DMS153 treated with DMSO at 0.1 percent for 48 hours (cell line): Measurements from ENCODE around the gene PAQR3.

Source experiments
- DNase-seq: peaks from one replicate; lab custom pipeline; 2025; ENCODE audit not compliant: unreplicated experiment; lab: John Stamatoyannopoulos, UW

PAQR3 gene, protein sequence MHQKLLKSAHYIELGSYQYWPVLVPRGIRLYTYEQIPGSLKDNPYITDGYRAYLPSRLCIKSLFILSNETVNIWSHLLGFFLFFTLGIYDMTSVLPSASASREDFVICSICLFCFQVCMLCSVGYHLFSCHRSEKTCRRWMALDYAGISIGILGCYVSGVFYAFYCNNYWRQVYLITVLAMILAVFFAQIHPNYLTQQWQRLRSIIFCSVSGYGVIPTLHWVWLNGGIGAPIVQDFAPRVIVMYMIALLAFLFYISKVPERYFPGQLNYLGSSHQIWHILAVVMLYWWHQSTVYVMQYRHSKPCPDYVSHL

GRCh38 chr4:78938868-78939666 is at the start of gene PAQR3:
Gene PAQR3 (minus strand): TSS chr4:78939438. CDS start chr4:78939224, 214 bp downstream.
- DNase-seq: peak; percentile 75

DNA sequence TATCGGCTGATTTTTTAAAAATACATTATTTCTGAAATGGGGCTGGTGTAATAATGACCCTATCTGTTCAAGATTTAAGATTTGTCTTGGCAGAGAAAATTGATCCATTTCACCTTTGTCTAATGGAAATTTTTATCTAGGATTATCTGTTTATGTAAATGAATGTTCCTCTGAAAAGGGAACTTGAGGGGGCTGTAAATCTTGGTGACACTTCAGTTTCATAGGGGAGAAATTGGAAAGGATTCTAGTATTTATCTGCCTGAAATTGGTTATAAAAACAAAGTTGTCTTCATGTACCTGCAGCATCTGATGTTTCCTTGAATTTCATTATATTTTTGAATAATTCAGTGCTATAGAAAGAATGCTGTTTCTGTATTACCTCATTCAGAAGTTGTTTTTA is 48.4 kb upstream of the PAQR3 start:
- no peak for DNase-seq

- DNase-seq: peak; percentile 20
Measured at GRCh38 chr4:78984593-78984992, 45.4 kb upstream of the PAQR3 start.

- peak; percentile 40 for DNase-seq
Measured at GRCh38 chr4:78975865-78976264, 36.6 kb upstream of the PAQR3 start.

DNA sequence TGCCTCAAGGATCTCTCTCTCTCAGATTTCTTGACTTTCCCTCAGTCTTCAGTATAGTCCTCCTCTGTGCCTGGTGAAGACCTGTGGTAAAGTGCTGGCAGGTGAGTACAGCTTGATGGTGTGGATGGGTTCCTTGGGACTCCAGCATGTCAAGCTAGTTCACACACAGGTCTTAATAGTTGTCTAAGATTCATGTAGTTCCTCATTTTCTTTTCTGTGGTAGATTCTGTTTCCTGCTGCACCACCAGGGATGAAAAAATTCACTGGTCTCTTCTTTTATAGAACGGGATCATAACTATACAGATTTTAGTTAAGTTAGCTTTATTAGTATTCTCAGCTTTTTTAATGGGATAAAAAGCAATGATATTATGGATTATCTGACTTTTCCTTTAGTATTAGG is 32.5 kb upstream of the PAQR3 start:
- DNase-seq: no peak

- no peak for DNase-seq
Measured at GRCh38 chr4:78971326-78971725, 32.1 kb upstream of the PAQR3 start.

GRCh38 chr4:78962597-78963115 is 23.4 kb upstream of the PAQR3 start:
- no peak for DNase-seq

DNA sequence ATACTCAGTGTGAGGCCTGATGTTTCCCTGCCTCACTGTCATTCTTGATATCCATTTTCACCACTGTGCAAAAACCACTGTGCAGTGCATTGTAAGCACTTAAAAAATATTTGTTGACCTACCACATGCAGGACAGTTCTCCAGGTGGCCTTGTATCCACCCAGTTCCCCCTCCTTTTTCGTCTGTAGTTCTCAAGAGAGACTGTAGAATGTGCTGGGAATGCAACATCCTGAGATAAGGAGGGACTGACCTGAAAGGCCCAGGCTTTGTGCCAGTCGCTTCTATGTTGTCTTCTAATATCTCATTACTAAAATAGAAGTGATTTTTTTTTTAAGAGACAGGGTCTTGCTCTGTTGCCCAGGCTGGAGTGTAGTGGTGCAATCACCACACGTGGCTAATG is 21.7 kb upstream of the PAQR3 start:
- DNase-seq: no peak

DNA sequence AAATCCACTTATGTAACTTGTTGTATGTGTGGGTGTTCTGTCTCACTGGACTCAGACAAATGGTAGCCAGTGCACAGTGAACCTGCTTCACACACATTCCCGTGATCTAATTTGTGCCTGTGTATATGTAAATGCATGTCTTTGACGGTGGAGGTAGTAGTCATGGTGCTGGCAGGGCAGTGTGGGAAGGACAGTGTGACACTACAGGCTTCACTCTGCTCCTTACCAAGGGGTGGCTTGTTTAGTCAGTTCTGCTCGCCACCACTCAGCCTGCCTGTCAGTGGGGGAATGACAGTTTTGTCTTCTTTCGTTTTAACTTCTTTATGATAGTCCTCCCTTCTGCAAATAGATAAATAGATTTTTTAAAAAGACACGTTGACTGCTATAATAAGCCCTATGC is 17.7 kb upstream of the PAQR3 start:
- no peak for DNase-seq

DNA sequence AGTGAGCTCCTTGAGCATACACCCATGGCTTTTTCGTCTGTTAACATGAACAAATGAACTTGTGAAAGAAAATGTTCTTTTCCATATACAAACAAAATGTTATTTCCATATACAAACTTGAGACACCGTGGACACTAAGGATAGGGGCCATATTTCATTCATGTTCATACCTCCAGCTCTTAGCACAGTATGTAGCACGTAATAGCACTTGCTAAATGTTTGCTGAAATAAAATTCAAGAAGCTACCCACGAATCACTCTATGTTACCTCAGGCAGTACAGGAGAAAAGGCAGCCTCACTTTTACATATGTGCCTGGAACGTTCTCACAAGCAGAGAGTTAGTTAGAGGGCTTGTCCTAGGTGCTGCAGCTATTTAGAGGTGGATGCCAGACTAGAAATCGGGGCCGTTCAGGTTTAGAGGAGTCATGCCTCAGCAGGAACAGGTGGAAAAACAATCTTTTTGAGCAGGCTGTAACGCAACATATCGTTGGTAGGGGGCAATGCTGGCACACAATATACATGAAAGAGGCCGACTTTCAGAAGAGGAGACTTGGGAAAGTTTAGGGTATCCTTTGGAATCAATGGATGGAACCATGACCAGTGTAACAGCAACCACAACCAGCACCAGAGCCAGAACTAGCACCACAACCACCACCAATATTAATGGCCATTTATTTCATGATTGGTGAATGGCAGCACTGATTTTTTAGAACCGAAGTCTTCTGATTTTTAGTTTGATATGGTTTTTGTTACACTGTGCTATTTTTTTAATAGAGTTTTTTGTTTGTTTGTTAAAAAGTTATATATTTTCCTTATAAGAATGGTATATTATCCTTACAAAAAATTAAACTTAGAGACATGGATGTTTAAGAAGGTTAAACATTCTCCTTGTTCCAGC is 14.8 kb upstream of the PAQR3 start:
- DNase-seq: peak; percentile 32

DNA sequence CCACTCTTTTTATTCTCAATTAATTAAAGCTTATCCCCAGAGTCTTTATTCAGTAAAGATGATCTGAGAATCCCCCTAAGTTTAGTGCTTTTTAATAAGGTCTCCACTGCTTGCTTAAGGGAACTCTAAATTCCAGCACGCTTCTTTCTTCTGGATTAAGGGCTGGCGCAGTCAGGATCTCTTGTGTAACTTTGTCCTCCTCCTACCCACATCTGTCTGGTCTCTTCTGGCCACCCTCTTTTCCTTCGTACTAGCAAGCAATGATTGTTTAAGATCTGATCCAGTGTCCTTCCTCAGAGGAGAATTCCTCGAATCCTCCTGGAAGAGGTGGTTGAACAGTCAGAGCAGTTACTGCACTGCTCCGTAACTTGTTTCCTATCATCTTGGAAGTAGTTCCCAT is 14.0 kb upstream of the PAQR3 start:
- no peak for DNase-seq

- DNase-seq: peak; percentile 38
Measured at GRCh38 chr4:78951862-78952472, 12.7 kb upstream of the PAQR3 start.

DNA sequence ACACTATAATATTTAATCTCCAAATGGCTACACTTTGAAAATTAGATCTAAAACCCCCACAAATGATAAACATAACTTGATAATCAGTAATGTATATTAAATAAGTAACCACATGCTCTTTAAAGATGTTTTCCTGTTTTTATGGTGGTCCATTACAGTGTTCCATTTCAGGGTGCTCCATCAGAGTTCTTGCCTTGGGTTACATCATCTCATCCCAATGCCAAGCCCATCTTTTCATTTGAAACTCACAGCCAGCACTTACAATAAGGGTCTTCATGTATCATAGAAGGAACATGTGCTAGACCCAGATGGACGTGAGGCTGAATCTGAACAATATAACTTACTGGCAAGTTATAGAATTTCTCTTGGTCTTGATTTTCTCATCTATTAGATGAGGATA is 10.5 kb upstream of the PAQR3 start:
- no peak for DNase-seq

- no peak for DNase-seq
Measured at GRCh38 chr4:78945651-78946179, 6.5 kb upstream of the PAQR3 start.

GRCh38 chr4:78944381-78944780 is 5.1 kb upstream of the PAQR3 start:
- no peak for DNase-seq

DNA sequence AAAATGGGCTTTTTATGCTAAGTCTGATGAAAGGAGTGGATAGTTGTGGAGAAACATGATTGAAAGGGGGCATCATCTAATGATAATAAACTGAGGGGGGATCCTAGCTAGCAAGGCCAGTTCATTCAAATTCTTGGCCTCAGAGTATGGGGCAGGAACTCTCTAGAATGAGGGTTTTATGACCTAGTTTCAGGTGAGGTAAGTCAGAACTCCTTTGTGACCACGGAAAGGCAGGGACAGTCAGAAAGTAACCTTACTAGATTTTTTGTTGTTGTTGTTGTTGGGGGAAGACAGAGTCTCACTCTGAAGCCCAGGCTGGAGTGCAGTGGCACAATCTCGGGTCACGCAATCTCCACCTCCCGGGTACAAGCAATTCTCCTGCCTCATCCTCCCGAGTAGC is 1.5 kb upstream of the PAQR3 start:
- no peak for DNase-seq

DNA sequence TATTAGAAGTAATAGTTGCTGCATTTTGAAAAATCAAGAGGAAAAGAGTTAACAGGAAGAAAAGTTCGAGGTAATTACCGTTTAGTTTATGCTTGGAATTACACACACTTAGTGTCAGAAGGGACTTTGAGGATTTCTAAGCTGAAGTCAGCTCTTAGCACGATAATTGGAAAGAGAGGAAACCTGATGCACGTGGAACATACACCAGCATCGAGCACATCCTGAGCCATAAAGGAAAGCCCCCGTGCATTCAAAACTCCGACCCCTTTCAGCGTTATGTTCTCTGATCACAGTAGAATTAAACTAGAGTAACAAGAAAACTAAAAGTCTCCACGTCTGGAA is 400 bp upstream of the PAQR3 start:
- DNase-seq: peak; percentile 33

DNA sequence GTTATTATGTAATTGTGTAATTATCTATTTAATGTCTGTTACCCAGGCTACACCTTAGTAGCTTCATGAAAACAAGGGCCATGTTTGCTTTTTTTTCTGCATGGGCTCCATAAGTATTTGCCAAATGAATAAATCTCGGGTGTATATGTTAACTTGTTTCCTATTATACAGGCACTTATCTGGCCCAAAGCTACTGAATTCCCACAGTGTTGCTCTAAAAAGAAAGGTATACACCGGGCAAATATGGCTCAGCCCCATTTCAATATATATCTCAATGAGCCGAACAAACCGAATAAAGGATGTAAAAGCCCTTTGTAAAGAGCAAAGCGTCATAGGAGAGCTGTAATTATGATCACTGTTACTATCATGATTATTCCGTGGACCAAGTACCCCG is 767 bp downstream of the PAQR3 start:
- DNase-seq: peak; percentile 33

GRCh38 chr4:78937837-78938236 is 1.4 kb downstream of the PAQR3 start:
- no peak for DNase-seq

- no peak for DNase-seq
Measured at GRCh38 chr4:78936989-78937388, 2.2 kb downstream of the PAQR3 start.
